SKM-1 (cell line): ENCODE measurements around the gene SHOC2.

Source experiments
- DNase-seq: peaks from one replicate; lab custom pipeline; 2025; ENCODE audit not compliant: unreplicated experiment; lab: John Stamatoyannopoulos, UW

SHOC2 gene

DNA sequence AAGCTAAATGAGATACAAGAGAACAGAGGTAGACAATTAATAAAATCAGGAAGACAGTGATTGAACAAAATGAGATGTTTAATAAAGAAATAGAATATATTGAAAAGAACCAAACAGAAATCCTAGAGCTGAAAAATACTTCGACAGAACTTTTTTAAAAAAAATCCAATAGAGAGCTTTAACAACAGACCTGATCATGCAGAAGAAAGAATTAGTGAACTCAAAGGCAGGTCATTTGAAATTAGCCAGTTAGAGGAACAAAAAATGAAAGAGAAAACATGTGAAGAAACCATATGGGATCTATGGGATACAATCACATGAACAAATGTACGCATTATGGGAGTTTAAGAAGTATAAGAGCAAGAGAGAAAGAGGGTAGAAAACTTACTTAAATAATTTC, 120.1 kb downstream of the SHOC2 start:
- DNase-seq, result no peak

DNA sequence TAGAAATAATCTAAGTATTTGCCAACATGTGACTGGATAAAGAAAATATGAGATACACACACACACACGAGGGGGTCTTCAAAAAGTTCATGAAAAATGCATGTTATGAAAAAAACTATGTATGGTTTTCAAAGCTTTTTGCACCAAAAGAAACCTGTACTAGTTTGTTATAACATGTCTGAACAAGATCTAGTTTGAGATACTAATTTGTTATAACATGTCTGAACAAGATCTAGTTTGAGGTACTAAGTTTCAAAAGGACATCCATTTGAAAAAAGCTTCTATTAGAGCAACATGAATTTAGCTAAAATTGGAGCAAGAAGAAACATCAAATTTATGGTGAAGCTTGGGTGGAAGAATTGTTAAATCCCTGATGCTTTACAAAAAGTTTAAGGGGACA, 137.6 kb downstream of the SHOC2 start:
- no peak for DNase-seq
